GM12875 (cell line): ENCODE results near the gene ATP10B.

ENCODE experiments used
- H3K4me3 ChIP-seq: one replicate; pipeline ENCODE4 v1.5.1; 2011; ENCODE audit warnings: low read depth, low read length, control low read depth
- TF ChIP-seq, protein P1 (sequence below): IDR thresholded peaks from 2 replicates; pipeline ENCODE4 v1.5.1; 2011; ENCODE audit warnings: low read depth, mild to moderate bottlenecking, control low read depth, inconsistent platforms, low read length, moderate library complexity, borderline replicate concordance; ENCODE audit not compliant: insufficient read depth

Gene ATP10B

DNA sequence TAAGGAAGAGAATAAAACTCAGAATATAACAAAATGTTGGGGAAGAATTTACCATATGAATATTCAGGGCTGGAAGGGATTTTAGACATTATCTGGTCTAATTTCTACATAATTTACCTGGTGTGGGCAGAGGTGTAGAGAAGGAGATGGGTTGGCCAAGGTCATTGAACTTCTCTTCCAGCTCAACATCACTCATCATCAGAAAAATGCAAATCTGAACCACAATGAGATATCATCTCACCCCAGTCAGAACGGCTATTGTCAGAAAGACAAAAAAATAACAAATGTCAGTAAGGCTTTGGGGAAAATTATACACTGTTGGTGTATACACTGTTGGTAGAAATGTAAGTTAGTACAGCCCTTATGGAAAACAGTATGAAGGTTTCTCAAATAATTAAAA, 308.6 kb downstream of the ATP10B start:
- H3K4me3 ChIP-seq: no peak overlapping the region
- TF ChIP-seq, protein P1, sequence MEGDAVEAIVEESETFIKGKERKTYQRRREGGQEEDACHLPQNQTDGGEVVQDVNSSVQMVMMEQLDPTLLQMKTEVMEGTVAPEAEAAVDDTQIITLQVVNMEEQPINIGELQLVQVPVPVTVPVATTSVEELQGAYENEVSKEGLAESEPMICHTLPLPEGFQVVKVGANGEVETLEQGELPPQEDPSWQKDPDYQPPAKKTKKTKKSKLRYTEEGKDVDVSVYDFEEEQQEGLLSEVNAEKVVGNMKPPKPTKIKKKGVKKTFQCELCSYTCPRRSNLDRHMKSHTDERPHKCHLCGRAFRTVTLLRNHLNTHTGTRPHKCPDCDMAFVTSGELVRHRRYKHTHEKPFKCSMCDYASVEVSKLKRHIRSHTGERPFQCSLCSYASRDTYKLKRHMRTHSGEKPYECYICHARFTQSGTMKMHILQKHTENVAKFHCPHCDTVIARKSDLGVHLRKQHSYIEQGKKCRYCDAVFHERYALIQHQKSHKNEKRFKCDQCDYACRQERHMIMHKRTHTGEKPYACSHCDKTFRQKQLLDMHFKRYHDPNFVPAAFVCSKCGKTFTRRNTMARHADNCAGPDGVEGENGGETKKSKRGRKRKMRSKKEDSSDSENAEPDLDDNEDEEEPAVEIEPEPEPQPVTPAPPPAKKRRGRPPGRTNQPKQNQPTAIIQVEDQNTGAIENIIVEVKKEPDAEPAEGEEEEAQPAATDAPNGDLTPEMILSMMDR: no peak

DNA sequence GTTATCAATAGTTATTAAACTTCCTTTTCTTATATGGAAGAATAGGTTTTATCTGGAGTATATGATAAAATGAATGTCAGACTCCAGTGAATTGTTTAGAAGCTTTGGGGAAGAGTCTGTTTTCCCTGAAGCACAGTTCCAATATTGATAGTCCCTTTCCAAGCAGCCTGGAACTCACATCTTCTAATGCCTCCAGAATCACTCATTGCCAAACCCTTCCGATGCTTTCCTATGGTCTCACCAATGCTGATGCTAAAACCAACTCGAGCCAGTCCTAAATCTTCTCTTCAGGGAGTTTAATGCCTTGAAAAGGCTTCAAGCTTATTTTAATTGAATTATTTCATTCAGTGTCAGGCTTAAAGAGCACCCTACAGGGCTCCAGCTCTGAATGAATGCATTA, 309.2 kb downstream of the ATP10B start:
- no peak overlapping the region for H3K4me3 ChIP-seq
- TF ChIP-seq, protein P1: no peak

DNA sequence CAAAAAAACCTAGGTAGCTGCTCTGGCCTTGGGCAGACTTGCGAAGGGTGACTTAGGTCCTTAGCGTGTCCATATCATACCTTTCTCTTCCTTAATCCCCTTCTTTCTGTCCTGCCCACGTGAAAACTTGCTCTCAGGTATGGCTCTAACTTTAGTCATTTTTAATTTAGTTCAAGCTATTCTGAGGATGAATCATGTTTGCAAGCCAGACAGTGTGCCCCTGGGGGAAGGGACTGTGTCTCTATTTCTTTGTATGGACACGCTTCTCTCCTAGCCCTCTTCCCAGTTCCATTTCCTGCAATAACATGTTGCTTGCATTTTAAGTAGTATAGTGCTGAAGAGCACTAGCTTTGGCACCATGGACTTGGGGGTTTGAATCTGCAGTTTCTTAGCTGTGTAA, 309.7 kb downstream of the ATP10B start:
- H3K4me3 ChIP-seq: no peak overlapping the region
- TF ChIP-seq, protein P1: no peak

DNA sequence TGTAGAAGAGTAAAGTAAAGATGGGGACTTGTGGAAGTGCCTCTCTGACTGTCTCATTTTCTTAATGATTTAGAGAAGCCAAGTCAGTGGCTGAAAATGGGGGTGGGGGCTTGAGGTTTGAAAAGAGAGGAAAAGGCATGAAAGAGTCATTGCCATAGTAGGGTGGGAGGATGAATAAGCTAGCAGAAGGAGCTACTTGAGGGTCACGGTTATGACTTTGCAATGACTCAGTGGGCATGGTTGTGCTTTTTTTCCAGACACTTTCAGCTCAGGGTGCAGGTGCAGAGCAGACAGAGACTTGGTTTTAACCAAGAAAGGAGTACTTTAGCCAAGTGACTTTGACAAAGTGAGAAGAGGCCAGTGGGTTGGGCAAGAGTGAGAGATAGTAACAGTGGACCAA, 312.6 kb downstream of the ATP10B start:
- no peak overlapping the region for H3K4me3 ChIP-seq
- TF ChIP-seq, protein P1: no peak

DNA sequence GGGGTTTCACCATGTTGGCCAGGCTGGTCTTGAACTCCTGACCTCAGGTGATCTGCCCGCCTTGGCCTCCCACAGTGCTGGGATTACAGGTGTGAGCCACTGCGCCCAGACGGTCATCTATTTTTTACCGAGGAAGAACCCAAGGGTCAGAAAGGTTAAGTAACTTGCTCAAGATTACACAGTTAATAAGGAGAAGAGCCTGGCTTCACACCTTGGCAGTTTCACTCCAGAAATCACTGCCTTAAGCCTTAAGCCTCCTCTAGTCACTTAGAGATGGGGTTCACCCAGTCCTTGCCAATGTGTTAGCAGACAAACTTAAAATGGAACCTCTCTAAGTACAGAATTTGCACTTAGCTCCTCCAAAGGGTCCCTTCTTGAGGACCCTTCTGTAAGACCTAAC, 314.1 kb downstream of the ATP10B start:
- no peak overlapping the region for H3K4me3 ChIP-seq
- TF ChIP-seq, protein P1: no peak

DNA sequence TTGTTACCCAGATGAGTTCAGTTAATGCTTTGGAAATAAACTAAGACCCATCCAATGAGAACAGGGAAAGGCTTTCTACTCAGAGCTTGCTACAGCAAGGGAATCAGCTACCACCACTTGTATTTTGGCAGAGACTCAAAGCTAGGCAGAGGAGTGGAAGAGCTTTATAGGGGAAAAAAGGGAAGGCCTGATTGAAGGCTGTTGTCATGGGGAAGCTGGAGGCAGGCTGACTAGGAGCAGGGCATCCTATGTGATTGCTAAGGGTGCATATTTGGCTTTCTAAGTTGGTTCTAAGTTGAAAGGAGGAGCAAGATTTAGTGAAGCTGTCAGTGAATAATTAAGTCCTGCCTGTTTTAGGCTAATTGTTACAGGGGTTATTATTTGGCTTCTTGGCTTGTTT, 314.9 kb downstream of the ATP10B start:
- no peak overlapping the region for H3K4me3 ChIP-seq
- TF ChIP-seq, protein P1: no peak

DNA sequence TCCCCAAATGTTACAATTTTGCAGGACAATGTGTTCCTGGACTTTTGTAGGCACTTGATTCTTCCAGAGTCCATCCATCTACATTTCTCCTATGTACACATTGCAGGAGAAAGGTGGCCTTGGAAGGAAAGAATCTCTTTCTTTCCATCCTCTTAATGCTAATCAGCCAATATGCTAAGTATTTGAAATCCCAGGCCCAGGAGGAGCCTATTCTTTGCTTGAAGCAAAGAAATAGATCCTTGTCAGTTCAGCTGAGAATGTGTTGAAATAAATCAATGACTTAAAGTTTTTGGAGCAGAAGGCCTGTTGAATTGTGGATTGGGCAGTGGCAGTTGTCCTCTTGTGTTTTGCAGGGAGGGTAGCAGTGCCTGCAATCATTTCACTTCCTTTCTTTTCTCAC, 317.1 kb downstream of the ATP10B start:
- no peak overlapping the region for H3K4me3 ChIP-seq
- TF ChIP-seq, protein P1: no peak
